Neural progenitor cell (in vitro differentiated cells): ENCODE data around the gene AIF1L. TPM values are rescaled to one million over a fixed set of nuclear protein-coding genes. Genes with fewer than 3 reads are reported as not detected.
"Not testable (repeated sequence)": the region's sequence is repeated elsewhere in the genome, so short reads cannot be mapped to it uniquely, and the experiment has no call there.

Experiments used
- DNase-seq: peaks from one replicate; pipeline ENCODE4 v3.0.0-alpha.2; 2016; ENCODE audit warnings: low spot score
- H2AFZ ChIP-seq: fragments of 200-600 bp; sonication (generic); replicated peaks from 2 replicates; pipeline ENCODE4 v1.6.1; 2016; ENCODE audit warnings: antibody characterized with exemption
- H3F3A ChIP-seq: fragments of 200-600 bp; sonication (generic); 2 replicates; pipeline ENCODE4 v1.6.1; 2016; ENCODE audit warnings: antibody characterized with exemption, low read depth
- H3K27ac ChIP-seq: fragments of 200-600 bp; sonication (generic); 2 replicates; pipeline ENCODE4 v1.5.1; 2016; ENCODE audit warnings: mild to moderate bottlenecking
- H3K27me3 ChIP-seq: fragments of 200-600 bp; sonication (generic); 2 replicates; pipeline ENCODE4 v1.6.1; 2016; ENCODE audit warnings: mild to moderate bottlenecking, moderate library complexity
- H3K36me3 ChIP-seq: fragments of 200-600 bp; sonication (generic); 2 replicates; pipeline ENCODE4 v1.5.1; 2016
- H3K4me1 ChIP-seq: fragments of 200-600 bp; sonication (generic); 2 replicates; pipeline ENCODE4 v1.6.1; 2016; ENCODE audit warnings: mixed run types
- H3K4me2 ChIP-seq: fragments of 200-600 bp; sonication (generic); 2 replicates; pipeline ENCODE4 v1.6.1; 2016
- H3K4me3 ChIP-seq: fragments of 200-600 bp; sonication (generic); 2 replicates; pipeline ENCODE4 v1.5.1; 2016
- H3K79me2 ChIP-seq: fragments of 200-600 bp; sonication (generic); 2 replicates; pipeline ENCODE4 v1.6.1; 2016; ENCODE audit warnings: low read depth
- H3K9ac ChIP-seq: fragments of 200-600 bp; sonication (generic); 2 replicates; pipeline ENCODE4 v1.6.1; 2016
- H3K9me3 ChIP-seq: fragments of 200-600 bp; sonication (generic); 2 replicates; pipeline ENCODE4 v1.5.1; 2016; ENCODE audit warnings: low read depth
- H4K20me1 ChIP-seq: fragments of 200-600 bp; sonication (generic); 2 replicates; pipeline ENCODE4 v1.6.1; 2016; ENCODE audit warnings: low read depth
- H3K27ac Mint-ChIP-seq: 3 replicates; pipeline ENCODE4 v1.8.0; 2021; ENCODE audit warnings: mixed read lengths
- H3K27me3 Mint-ChIP-seq: 2 replicates; pipeline ENCODE4 v1.8.0; 2022; ENCODE audit warnings: low read depth, mild to moderate bottlenecking, inconsistent platforms, moderate library complexity, mixed read lengths; ENCODE audit not compliant: insufficient read depth
- H3K36me3 Mint-ChIP-seq: 3 replicates; pipeline ENCODE4 v1.8.0; 2021; ENCODE audit warnings: mixed read lengths
- H3K4me1 Mint-ChIP-seq: 3 replicates; pipeline ENCODE4 v1.8.0; 2021; ENCODE audit warnings: mixed read lengths
- H3K4me3 Mint-ChIP-seq: 3 replicates; pipeline ENCODE4 v1.8.0; 2021; ENCODE audit warnings: mild to moderate bottlenecking, moderate library complexity, mixed read lengths
- H3K9me3 Mint-ChIP-seq: 3 replicates; pipeline ENCODE4 v1.8.0; 2020; ENCODE audit warnings: mixed read lengths
- EZH2 ChIP-seq: fragments of 200-600 bp; sonication (generic); IDR thresholded peaks from 2 replicates; pipeline ENCODE4 v1.6.1; 2017; ENCODE audit warnings: antibody characterized with exemption, mild to moderate bottlenecking, moderate library complexity
- EZH2phosphoT487 ChIP-seq: fragments of 200-600 bp; sonication (generic); IDR thresholded peaks from 2 replicates; pipeline ENCODE4 v1.6.1; 2017; ENCODE audit warnings: antibody characterized with exemption
- total RNA-seq: library from RNA; depleted of rRNA; stranded (reverse); fragments of >200 nt; gene quantifications from 2 replicates; pipeline ENCODE4 v1.2.3, GENCODE V29; 2015; ENCODE audit warnings: low replicate concordance
- TF ChIP-seq, protein P1 (sequence below): fragments of 200-600 bp; sonication (generic); IDR thresholded peaks from 2 replicates; pipeline ENCODE4 v1.5.1; 2017; ENCODE audit warnings: antibody characterized with exemption, mild to moderate bottlenecking

The AIF1L gene
- total RNA-seq, 1 donor from 2014 or later, result 69.0 TPM

DNA sequence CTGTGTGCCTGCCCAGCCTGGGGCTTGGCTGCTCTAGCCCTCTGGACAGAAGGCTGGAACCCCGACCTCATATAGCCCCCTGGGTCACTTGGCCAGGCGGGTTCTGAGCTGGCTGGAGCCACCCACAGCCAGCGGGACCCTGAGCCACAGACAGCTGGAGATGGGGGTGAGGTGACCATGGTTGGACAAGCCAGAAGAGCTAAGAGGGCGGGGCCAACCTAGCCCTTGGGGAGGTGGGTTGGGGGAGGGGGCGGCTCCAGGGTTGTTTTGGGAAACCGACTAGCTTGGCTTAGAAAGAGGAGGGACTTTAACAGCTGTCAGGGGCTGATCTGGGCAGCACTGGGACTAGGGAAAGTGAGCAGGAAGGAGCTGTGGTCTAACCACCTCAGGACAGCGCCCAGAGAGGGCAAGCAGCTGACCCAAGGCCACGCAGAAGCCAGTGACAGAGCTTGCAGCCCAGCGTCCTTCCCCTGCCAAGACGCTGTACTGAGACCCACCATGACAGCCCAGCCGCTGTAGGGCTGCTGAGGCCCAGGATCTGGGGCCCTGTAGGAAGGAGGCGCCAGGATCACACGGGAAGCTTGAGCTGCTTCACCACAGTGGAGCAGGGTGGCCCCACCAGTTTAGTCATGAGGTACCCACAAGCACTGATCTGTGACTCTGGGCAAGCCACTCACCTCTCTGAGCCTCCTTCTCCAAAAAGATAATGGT lies 2.2 kb downstream of the AIF1L start:
- H3K79me2 ChIP-seq, result peaks cover 39% of the 10 kb centered on the region
- no peaks in the 10 kb centered on the region for H3K36me3 ChIP-seq
- H3K9ac ChIP-seq, result no peak overlapping the region
- Mint-ChIP-seq H3K36me3 (no peaks in the 10 kb centered on the region), H3K9me3 (no peaks in the 10 kb centered on the region), H3K4me1 (peaks cover 28% of the 10 kb centered on the region), H3K4me3 (peak overlapping the region; percentile 73), H3K27me3 (peaks cover 10% of the 10 kb centered on the region), H3K27ac (no peak overlapping the region)
- no peak overlapping the region for H3K27ac ChIP-seq
- H3F3A ChIP-seq, result peaks cover 31% of the 10 kb centered on the region
- peak overlapping the region; percentile 87 for H3K4me2 ChIP-seq
- TF ChIP-seq, protein P1, sequence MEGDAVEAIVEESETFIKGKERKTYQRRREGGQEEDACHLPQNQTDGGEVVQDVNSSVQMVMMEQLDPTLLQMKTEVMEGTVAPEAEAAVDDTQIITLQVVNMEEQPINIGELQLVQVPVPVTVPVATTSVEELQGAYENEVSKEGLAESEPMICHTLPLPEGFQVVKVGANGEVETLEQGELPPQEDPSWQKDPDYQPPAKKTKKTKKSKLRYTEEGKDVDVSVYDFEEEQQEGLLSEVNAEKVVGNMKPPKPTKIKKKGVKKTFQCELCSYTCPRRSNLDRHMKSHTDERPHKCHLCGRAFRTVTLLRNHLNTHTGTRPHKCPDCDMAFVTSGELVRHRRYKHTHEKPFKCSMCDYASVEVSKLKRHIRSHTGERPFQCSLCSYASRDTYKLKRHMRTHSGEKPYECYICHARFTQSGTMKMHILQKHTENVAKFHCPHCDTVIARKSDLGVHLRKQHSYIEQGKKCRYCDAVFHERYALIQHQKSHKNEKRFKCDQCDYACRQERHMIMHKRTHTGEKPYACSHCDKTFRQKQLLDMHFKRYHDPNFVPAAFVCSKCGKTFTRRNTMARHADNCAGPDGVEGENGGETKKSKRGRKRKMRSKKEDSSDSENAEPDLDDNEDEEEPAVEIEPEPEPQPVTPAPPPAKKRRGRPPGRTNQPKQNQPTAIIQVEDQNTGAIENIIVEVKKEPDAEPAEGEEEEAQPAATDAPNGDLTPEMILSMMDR, result no peak
- TF ChIP-seq EZH2phosphoT487 (no peak), EZH2 (no peak)
- DNase-seq, result no peak
- H3K27me3 ChIP-seq, result no peaks in the 10 kb centered on the region
- no peaks in the 10 kb centered on the region for H3K9me3 ChIP-seq
- peaks cover 21% of the 10 kb centered on the region for H3K4me1 ChIP-seq
- H2AFZ ChIP-seq, result no peak overlapping the region
- peaks cover 15% of the 10 kb centered on the region for H4K20me1 ChIP-seq
- peak overlapping the region; percentile 14 for H3K4me3 ChIP-seq

DNA sequence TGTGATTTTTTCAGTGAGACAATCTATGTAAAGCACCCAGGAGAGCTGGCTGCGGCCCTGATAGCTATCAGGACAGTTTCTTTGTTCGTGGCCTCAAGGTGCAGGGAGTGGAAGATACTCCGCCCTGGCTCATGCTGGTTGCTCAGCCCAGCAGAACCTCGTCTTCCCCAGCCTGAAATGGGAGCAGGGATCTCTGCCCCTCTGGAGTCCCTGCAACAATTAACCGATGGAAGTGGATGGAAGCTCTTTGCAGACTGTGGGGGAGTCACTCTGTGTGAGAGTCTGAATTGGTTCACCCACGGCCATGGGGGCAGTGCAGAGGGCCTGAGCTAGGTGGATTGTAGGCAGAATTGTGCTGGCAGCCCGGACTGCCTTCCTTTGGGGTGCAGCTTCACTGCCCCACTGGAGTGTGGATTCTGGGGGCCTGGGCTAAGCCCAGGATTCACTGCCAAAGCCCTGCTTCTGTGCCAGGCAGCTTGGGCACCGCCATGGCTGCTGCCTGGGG lies 2.8 kb downstream of the AIF1L start:
- Mint-ChIP-seq H3K36me3 (no peaks in the 10 kb centered on the region), H3K4me1 (peaks cover 26% of the 10 kb centered on the region), H3K27ac (peak overlapping the region; percentile 62), H3K27me3 (peaks cover 10% of the 10 kb centered on the region), H3K4me3 (peak overlapping the region; percentile 33), H3K9me3 (no peaks in the 10 kb centered on the region)
- no peak for DNase-seq
- Histone ChIP-seq H3K9me3 (no peaks in the 10 kb centered on the region), H3K4me3 (no peak overlapping the region), H3K9ac (no peak overlapping the region), H3K4me2 (no peak overlapping the region), H3K27ac (no peak overlapping the region), H3K4me1 (peaks cover 21% of the 10 kb centered on the region), H3F3A (peaks cover 31% of the 10 kb centered on the region), H3K27me3 (no peaks in the 10 kb centered on the region), H2AFZ (no peak overlapping the region), H3K36me3 (no peaks in the 10 kb centered on the region), H3K79me2 (peaks cover 39% of the 10 kb centered on the region), H4K20me1 (peaks cover 15% of the 10 kb centered on the region)
- TF ChIP-seq EZH2phosphoT487, result no peak

DNA sequence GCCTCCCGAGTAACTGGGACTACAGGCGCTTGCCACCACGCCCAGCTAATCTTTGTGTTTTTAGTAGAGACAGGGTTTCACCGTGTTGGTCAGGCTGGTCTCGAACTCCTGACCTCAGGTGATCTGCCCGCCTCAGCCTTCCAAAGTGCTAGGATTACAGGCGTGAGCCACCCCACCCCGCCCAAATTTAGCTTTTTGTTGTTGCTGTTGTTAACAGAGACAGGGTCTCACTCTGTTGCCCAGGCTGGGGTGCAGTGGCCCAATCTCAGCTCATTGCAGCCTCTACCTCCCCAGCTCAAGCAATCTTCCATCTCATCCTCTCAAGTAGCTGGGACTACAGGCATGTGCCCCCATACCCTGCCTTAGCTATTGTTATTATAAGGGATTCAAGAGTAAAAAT lies 3.5 kb downstream of the AIF1L start:
- Histone ChIP-seq H3K4me1 (peaks cover 21% of the 10 kb centered on the region), H3K79me2 (peaks cover 39% of the 10 kb centered on the region), H4K20me1 (peaks cover 15% of the 10 kb centered on the region), H3F3A (peaks cover 29% of the 10 kb centered on the region)
- H3K27ac Mint-ChIP-seq, H3K4me2 ChIP-seq, H3K4me3 Mint-ChIP-seq, H3K36me3 ChIP-seq, H3K27ac ChIP-seq, H3K27me3 ChIP-seq, H3K9me3 ChIP-seq, H3K36me3 Mint-ChIP-seq, H3K4me3 ChIP-seq, H3K27me3 Mint-ChIP-seq, DNase-seq, H2AFZ ChIP-seq, H3K9ac ChIP-seq, H3K9me3 Mint-ChIP-seq: not testable (repeated sequence)
- peaks cover 24% of the 10 kb centered on the region for H3K4me1 Mint-ChIP-seq

DNA sequence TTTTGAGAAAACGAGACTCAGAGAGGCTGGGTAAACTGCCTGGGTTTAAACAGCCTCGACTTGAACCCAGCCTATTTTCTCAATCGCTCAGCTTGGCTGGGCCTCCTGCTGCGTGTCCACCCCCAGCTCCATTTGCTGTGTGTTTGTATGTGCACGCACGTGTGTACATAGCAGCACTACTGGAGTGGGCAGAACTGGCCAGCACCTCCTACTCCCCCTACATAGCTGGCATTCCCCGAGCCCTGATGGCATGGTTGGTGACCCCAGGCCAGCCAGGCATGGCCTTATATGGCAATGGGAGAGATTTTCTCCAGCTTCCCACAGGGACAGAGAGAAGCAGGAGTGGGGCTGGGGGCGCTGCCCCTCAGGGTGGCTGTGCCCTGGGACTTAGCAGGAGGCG lies 4.1 kb downstream of the AIF1L start:
- no peaks in the 10 kb centered on the region for H3K27me3 ChIP-seq
- H2AFZ ChIP-seq, result no peak overlapping the region
- H3K79me2 ChIP-seq, result peaks cover 39% of the 10 kb centered on the region
- Mint-ChIP-seq H3K27ac (no peak overlapping the region), H3K36me3 (no peaks in the 10 kb centered on the region), H3K4me1 (peaks cover 22% of the 10 kb centered on the region), H3K9me3 (no peaks in the 10 kb centered on the region), H3K4me3 (no peak overlapping the region), H3K27me3 (peaks cover 6% of the 10 kb centered on the region)
- H3K4me2 ChIP-seq, result no peak overlapping the region
- no peak overlapping the region for H3K4me3 ChIP-seq
- H3K9ac ChIP-seq, result peak overlapping the region; percentile 30
- H3K4me1 ChIP-seq, result peaks cover 21% of the 10 kb centered on the region
- peaks cover 23% of the 10 kb centered on the region for H3F3A ChIP-seq
- no peaks in the 10 kb centered on the region for H3K36me3 ChIP-seq
- TF ChIP-seq, protein P1, result no peak
- TF ChIP-seq EZH2phosphoT487, result no peak
- peaks cover 15% of the 10 kb centered on the region for H4K20me1 ChIP-seq
- H3K9me3 ChIP-seq, result no peaks in the 10 kb centered on the region
- no peak overlapping the region for H3K27ac ChIP-seq
- DNase-seq, result no peak
